Fibroblast of skin of scalp (primary cell): ENCODE data around the gene TANGO2.
A peak's percentile ranks its signal among the peaks of the same experiment; 100 is the strongest.
"Not testable (repeated sequence)": the region's sequence is repeated elsewhere in the genome, so short reads cannot be mapped to it uniquely, and the experiment has no call there.

Source experiments
- DNase-seq: peaks from one replicate; pipeline ENCODE4 v3.0.0-alpha.2; 2013

The TANGO2 gene

GRCh38 chr22:20065896-20066616, 45.1 kb downstream of the TANGO2 start:
- DNase-seq: no peak

DNA sequence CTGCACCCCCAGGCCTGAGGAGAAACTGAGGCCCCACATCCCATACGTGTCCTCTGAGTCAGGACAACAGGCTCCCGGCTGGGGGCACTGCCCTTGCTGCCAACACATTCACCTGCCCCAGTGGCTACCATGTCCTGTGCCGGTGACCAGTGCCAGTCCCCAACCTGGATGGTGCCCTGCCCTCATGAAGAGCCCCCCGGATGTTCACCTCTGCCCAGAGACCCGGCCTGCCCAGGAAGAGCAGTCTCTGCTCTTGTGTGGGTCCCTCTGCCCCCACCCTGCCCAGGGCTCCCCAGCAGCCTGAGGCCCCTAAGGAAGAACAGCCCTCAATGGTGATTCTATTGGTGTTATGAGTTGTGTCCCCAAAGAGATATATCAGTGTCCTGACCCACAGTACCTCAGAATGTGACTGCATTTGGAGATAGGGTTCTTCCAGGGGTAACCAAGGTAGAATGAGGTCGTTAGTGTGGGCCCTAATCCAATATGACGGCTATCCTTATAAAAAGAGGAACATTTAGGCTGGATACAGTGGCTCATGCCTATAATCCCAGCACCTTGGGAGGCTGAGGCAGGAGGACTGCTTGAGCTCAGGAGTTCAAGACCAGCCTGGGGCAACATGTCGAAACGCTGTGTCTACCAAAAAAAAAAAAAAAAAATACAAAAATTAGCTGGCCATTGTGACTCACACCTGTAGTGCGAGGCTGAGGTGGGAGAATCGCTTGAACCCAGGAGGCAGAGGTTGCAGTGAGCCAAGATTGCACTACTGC, 45.9 kb downstream of the TANGO2 start:
- DNase-seq: no peak

GRCh38 chr22:20067384-20067682, 46.4 kb downstream of the TANGO2 start:
- not testable (repeated sequence) for DNase-seq

- DNase-seq: no peak
These were observed 47.7 kb downstream of the TANGO2 start for GRCh38 chr22:20068640-20069039.

GRCh38 chr22:20069331-20070042, 48.6 kb downstream of the TANGO2 start:
- DNase-seq: no peak

GRCh38 chr22:20071524-20071972, 50.6 kb downstream of the TANGO2 start:
- no peak for DNase-seq

GRCh38 chr22:20076627-20077172, 55.8 kb downstream of the TANGO2 start:
- no peak for DNase-seq

DNA sequence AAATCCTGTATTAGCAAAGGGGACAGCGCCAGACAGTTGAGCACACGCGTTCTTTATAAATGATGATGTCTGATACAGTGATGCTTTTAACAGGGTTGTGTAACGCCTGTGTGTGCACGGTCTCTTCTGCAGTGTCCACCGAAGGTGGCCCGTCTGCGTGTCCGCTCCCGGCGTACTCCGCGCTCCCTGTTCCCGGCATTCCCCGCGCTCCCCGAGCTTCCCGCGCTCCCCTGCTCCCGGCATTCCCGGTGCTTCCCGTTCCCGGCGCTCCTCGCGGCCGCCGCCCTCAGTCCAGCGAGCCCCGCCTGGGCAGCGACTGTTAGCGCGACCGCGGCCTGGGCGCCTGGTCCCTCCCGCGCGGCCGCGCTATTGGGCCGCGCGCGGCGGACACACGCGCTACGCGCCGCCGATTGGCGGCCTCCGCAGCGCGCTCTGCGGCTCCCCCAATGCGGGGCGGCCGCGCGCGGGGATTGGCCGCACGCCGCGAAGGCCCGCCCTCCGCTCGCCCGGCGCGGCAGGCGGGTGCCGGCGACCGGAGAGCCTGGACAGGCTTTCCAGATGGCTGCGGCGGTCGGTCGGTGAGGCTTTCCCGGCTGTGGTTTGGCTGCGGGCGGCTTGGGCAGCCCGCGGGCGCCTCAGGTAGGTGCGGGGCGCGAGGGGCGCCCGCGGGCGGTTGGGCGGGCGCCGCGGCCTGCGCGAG, 59.0 kb downstream of the TANGO2 start, which contains the start of gene DGCR8:
Gene DGCR8, plus strand, starts transcription at position 497 of the 700 bp plus-strand sequence. CDS start 5,723 bp downstream, outside the sequence.
- DNase-seq: peak; percentile 97

GRCh38 chr22:20080445-20080775, 59.5 kb downstream of the TANGO2 start:
- DNase-seq: peak; percentile 63

GRCh38 chr22:20080776-20081654, 60.1 kb downstream of the TANGO2 start:
- peak; percentile 58 for DNase-seq

DNA sequence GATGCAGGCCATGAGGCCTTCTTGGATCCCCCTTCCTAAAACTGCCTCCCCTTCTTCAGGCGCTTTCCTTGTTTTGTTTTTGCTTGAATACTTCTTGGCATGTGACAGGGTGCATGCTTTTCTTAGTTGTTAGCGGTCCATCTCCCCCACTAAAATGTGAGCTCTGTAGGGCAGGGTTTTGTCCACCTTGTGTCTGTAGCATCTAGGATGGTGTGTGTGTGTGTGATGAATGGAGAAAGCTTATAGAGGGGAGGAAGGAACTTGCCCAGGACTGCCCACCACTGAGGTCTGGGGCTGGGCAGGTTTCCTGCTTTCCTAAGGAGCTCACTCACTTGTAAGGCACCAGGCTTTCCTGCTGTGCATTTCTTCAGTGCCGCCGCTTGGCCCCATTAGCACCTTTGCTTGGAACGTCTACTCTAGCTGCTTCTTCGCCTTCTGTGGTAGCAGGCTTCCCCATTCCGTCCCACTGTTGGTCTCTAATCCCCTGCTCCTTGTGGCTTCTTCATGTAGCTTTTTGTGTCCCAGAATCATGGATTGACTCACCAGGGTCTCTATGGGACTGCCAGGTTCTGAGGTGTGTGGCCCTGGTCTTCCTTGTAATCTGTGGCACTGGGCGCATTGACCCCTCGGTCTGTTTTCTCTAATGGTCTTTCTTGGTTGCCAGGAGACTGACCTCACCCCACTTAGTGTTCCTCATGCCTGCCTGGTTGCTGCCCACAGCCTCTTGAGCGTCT, 62.4 kb downstream of the TANGO2 start:
- DNase-seq: no peak

- DNase-seq: no peak
These were observed 63.1 kb downstream of the TANGO2 start for GRCh38 chr22:20083891-20084546.

DNA sequence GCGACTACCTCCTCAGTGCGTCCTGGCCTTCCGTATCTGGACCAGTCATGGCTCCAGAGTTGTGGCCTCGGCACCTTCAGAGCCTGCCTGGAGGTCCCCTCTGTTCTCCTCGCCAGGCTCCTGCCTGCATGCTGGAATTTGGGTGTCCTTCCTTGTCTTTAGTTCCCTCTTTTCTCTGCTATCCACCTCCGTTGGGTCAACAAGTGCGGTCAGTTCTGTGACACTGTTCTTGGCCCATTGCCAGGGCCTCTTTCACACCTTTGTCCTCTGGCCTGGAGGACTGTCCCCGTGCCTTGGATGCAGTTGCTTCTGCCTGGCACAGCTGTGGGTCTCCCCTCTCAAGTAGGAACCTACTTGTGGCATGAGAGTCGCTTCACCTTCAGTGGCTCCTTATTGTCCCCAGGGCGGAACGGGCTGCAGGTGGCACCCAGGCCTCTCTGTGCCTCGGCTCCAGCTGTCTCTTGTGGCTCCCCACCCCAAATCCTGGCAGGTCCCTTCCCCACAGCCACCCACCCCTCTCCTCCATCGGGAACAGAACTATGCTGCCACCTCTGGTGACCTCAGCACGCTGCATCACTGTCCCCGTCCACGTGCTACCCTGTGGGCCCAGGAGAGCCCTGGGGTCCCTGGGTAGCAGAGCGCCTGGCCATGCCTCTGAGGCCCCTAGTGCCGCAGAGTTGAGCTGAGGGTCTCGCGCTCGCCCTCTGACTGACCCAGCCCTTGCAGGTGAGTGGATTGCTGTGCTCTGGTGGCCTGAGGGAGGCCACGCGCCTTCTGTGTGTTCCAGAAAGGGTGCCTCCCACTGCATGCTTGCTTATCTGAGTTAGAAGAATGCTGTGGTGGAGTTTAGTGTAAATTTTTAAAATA, 63.9 kb downstream of the TANGO2 start:
- DNase-seq: no peak

- no peak for DNase-seq
These were observed 64.7 kb downstream of the TANGO2 start for GRCh38 chr22:20085651-20086050.

GRCh38 chr22:20086101-20086599, 65.2 kb downstream of the TANGO2 start:
- DNase-seq: no peak

- DNase-seq: no peak
These were observed 65.9 kb downstream of the TANGO2 start for GRCh38 chr22:20086763-20087162.

DNA sequence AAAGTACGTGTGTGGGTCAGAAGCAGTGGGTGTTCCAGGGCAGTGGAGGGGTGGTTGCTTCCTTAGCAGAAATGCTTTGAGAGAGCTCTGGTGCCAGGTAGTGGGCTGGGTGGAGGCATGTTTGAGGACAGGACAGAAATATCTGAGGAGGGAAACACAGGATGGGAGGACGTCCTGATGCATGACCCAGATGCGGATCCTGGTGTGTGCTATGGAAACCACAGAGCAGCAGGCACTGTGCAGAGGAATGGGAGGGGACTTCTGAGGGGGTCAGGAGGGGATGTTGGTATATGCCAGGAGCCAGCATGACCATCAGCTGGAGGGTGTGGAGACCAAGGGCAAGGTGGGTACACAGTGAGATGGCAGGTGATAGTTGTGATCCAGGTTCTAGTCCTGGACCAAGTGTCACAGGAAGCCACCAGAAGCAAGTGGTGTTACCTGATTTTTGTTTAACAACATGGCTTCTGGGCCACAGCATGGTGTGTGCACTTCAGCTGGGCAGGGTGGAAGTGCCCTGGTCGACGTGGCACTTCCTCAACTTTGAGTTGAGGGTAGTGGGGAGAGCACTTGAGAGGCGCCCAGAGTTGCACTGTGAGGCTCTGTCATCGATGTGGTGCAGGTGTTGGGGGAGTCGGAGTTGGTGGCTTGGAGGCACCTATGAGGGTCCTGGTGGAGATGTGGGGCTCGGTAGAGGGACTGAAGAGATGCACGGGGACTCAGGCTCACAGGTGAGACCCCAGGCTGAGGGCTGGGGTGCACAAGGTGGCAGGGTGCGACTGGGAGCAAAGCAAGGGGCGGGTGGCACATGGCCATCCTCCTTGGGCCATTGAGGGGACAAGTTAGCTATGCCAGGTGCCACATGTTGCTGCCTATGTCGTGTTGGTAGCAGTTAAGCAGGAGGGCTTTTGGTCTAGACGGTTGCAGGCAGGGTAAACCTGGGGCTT, 66.7 kb downstream of the TANGO2 start:
- no peak for DNase-seq

GRCh38 chr22:20088263-20088648, 67.3 kb downstream of the TANGO2 start:
- no peak for DNase-seq
